H9 (cell line): Measurements from ENCODE around the gene PCNX2. TPM values are rescaled to one million over a fixed set of nuclear protein-coding genes. Genes with fewer than 3 reads are reported as not detected.

Experiments used
- DNase-seq: peaks from one replicate; pipeline ENCODE4 v3.0.0-alpha.2; 2017
- H2AFZ ChIP-seq: one replicate; pipeline ENCODE4 v1.6.1; 2013; ENCODE audit warnings: mild to moderate bottlenecking, low read length, control low read depth, moderate library complexity
- H2AK5ac ChIP-seq: 2 replicates; pipeline ENCODE4 v1.6.1; 2013; ENCODE audit warnings: low read length, control low read depth, mixed read lengths; ENCODE audit not compliant: insufficient read length
- H2BK120ac ChIP-seq: one replicate; pipeline ENCODE4 v1.6.1; 2013; ENCODE audit warnings: low read depth, mild to moderate bottlenecking, low read length, control low read depth, inconsistent platforms; ENCODE audit not compliant: poor library complexity, severe bottlenecking
- H2BK12ac ChIP-seq: 2 replicates; pipeline ENCODE4 v1.6.1; 2013; ENCODE audit warnings: low read length, control low read depth, mixed read lengths, low read depth; ENCODE audit not compliant: insufficient read length
- H2BK15ac ChIP-seq: 2 replicates; pipeline ENCODE4 v1.6.1; 2013; ENCODE audit warnings: low read depth, low read length, control low read depth
- H2BK20ac ChIP-seq: one replicate; pipeline ENCODE4 v1.6.1; 2013; ENCODE audit warnings: low read depth, mild to moderate bottlenecking, low read length, control low read depth, inconsistent platforms; ENCODE audit not compliant: poor library complexity, severe bottlenecking
- H2BK5ac ChIP-seq: 2 replicates; pipeline ENCODE4 v1.6.1; 2013; ENCODE audit warnings: low read length, control low read depth, mixed read lengths; ENCODE audit not compliant: insufficient read length
- H3K14ac ChIP-seq: 2 replicates; pipeline ENCODE4 v1.6.1; 2013; ENCODE audit warnings: low read length, control low read depth; ENCODE audit not compliant: insufficient read depth
- H3K18ac ChIP-seq: 2 replicates; pipeline ENCODE4 v1.6.1; 2013; ENCODE audit warnings: low read depth, mild to moderate bottlenecking, mixed read lengths, low read length, control low read depth; ENCODE audit not compliant: insufficient read length
- H3K23ac ChIP-seq: 2 replicates; pipeline ENCODE4 v1.6.1; 2013; ENCODE audit warnings: low read length, control low read depth, mixed read lengths, low read depth; ENCODE audit not compliant: insufficient read length
- H3K23me2 ChIP-seq: 2 replicates; pipeline ENCODE4 v1.6.1; 2013; ENCODE audit warnings: low read depth, mild to moderate bottlenecking, mixed read lengths, low read length, control low read depth; ENCODE audit not compliant: insufficient read length, poor library complexity, severe bottlenecking
- H3K27ac ChIP-seq: 2 replicates; pipeline ENCODE4 v1.5.1; 2013; ENCODE audit warnings: low read length, control low read depth, mixed read lengths, low read depth; ENCODE audit not compliant: insufficient read length
- H3K27me3 ChIP-seq: 2 replicates; pipeline ENCODE4 v1.6.1; 2013; ENCODE audit warnings: low read length, control low read depth, inconsistent platforms; ENCODE audit not compliant: insufficient read depth
- H3K4ac ChIP-seq: 2 replicates; pipeline ENCODE4 v1.6.1; 2013; ENCODE audit warnings: low read depth, mild to moderate bottlenecking, control low read depth, inconsistent platforms, low read length, moderate library complexity
- H3K4me1 ChIP-seq: 2 replicates; pipeline ENCODE4 v1.6.1; 2013; ENCODE audit warnings: low read length, control low read depth, inconsistent platforms; ENCODE audit not compliant: insufficient read depth
- H3K4me2 ChIP-seq: 2 replicates; pipeline ENCODE4 v1.6.1; 2013; ENCODE audit warnings: low read length, control low read depth, mixed read lengths; ENCODE audit not compliant: insufficient read length, insufficient read depth
- H3K56ac ChIP-seq: 2 replicates; pipeline ENCODE4 v1.6.1; 2013; ENCODE audit warnings: low read depth, mild to moderate bottlenecking, mixed read lengths, low read length, control low read depth; ENCODE audit not compliant: insufficient read length
- H3K79me1 ChIP-seq: 2 replicates; pipeline ENCODE4 v1.6.1; 2013; ENCODE audit warnings: low read depth, mild to moderate bottlenecking, moderate library complexity, low read length, control low read depth, inconsistent platforms; ENCODE audit not compliant: insufficient read depth, poor library complexity, severe bottlenecking
- H3K79me2 ChIP-seq: 2 replicates; pipeline ENCODE4 v1.6.1; 2013; ENCODE audit warnings: low read length, control low read depth, inconsistent platforms; ENCODE audit not compliant: insufficient read depth
- H3K9ac ChIP-seq: 2 replicates; pipeline ENCODE4 v1.6.1; 2013; ENCODE audit warnings: low read length, control low read depth, mixed read lengths; ENCODE audit not compliant: insufficient read length; ENCODE audit errors: extremely low read depth
- H3K9me3 ChIP-seq: one replicate; pipeline ENCODE4 v1.6.1; 2013; ENCODE audit warnings: low read depth, low read length, inconsistent platforms; ENCODE audit not compliant: control insufficient read depth
- H3T11ph ChIP-seq: one replicate; pipeline ENCODE4 v1.6.1; 2013; ENCODE audit warnings: mild to moderate bottlenecking, low read length, control low read depth, inconsistent platforms
- H4K20me1 ChIP-seq: one replicate; pipeline ENCODE4 v1.6.1; 2013; ENCODE audit not compliant: control insufficient read depth, insufficient read length, insufficient read depth
- H4K5ac ChIP-seq: 2 replicates; pipeline ENCODE4 v1.6.1; 2013; ENCODE audit warnings: low read depth, mild to moderate bottlenecking, mixed read lengths, low read length, control low read depth; ENCODE audit not compliant: insufficient read length
- H4K8ac ChIP-seq: replicated peaks from 2 replicates; pipeline ENCODE4 v1.6.1; 2013; ENCODE audit warnings: low read length, control low read depth, mixed read lengths, low read depth; ENCODE audit not compliant: insufficient read length
- H4K91ac ChIP-seq: 2 replicates; pipeline ENCODE4 v1.6.1; 2013; ENCODE audit warnings: low read depth, mild to moderate bottlenecking, moderate library complexity, mixed read lengths, low read length, control low read depth; ENCODE audit not compliant: insufficient read length
- H3K27ac Mint-ChIP-seq, 3 experiments: 2 replicates in 2 of 3; 3 replicates in 1 of 3; pipeline ENCODE4 v1.8.0; 2020 to 2021; ENCODE audit warnings: mixed read lengths in 3 of 3, mild to moderate bottlenecking in 1 of 3, moderate library complexity in 1 of 3
- H3K27me3 Mint-ChIP-seq: 2 replicates; pipeline ENCODE4 v1.8.0; 2021; ENCODE audit warnings: low read depth, mild to moderate bottlenecking, moderate library complexity, mixed read lengths
- H3K36me3 Mint-ChIP-seq, 3 experiments: 2 replicates in 2 of 3; 3 replicates in 1 of 3; pipeline ENCODE4 v1.8.0; 2020 to 2021; ENCODE audit warnings: low read depth in 3 of 3, mixed read lengths in 3 of 3; ENCODE audit not compliant: insufficient read depth in 1 of 3
- H3K4me1 Mint-ChIP-seq, 2 experiments: 2 replicates each; pipeline ENCODE4 v1.8.0; 2020; ENCODE audit warnings: mixed read lengths in 2 of 2
- H3K4me3 Mint-ChIP-seq, 2 experiments: 2 replicates in 1 of 2; 3 replicates in 1 of 2; pipeline ENCODE4 v1.8.0; 2020 to 2021; ENCODE audit warnings: mild to moderate bottlenecking in 2 of 2, mixed read lengths in 2 of 2, moderate library complexity in 1 of 2
- H3K9me3 Mint-ChIP-seq, 2 experiments: 2 replicates in 1 of 2; 3 replicates in 1 of 2; pipeline ENCODE4 v1.8.0; 2020; ENCODE audit warnings: mild to moderate bottlenecking in 2 of 2, mixed read lengths in 2 of 2, moderate library complexity in 1 of 2
- WGBS: extraction: QIAGEN DNeasy Blood & Tissue Kit; methylation state at CpG from one replicate; pipeline ENCODE4 v1.1.7; 2013; ENCODE audit warnings: missing lambda C conversion rate, low lambda C conversion rate, mixed read lengths; ENCODE audit not compliant: insufficient read length; ENCODE audit errors: extremely low coverage; 5-methylcytosine and 5-hydroxymethylcytosine counted together
- total RNA-seq: library from RNA; stranded (reverse); gene quantifications from 2 replicates; pipeline ENCODE4 v1.2.1, GENCODE V29; 2021
- TF ChIP-seq, protein P1 (sequence below): fragments of 200-600 bp; sonication (generic); conservative IDR thresholded peaks from 3 replicates; pipeline ENCODE4 v1.8.0; 2021; ENCODE audit warnings: antibody characterized with exemption, mild to moderate bottlenecking

The PCNX2 gene
- total RNA-seq, 1 experiment from 2014 or later = 45.1 TPM

DNA sequence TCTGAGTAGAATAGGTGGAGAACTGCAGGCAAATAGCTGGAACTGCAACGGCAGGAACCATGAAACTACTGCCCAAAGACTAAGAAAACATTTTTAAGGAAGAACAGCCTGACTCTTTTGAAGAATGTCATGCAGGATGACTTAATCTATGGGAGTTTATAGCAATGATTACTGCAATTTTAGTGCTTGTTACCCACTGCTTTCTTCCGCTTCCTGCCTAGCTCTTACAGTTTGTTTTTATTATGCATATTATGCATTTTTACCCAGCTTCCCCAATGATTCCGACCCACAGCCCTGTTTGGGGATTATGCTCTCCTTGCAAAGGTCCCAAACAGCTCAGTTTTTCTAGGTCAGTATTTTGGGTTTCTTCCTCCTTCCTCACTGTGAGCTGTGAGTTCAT is 71.2 kb downstream of the PCNX2 start:
- Histone ChIP-seq H3K23ac (no peak overlapping the region), H3T11ph (no peak overlapping the region), H3K23me2 (no peaks in the 10 kb centered on the region), H3K56ac (no peak overlapping the region), H3K9ac (no peak overlapping the region), H2BK5ac (no peak overlapping the region), H3K9me3 (peaks cover 4% of the 10 kb centered on the region), H3K27me3 (no peaks in the 10 kb centered on the region), H2BK20ac (no peak overlapping the region), H3K14ac (no peak overlapping the region), H4K8ac (no peak overlapping the region), H2BK15ac (no peak overlapping the region), H2BK12ac (no peak overlapping the region), H4K20me1 (no peaks in the 10 kb centered on the region), H2AFZ (no peak overlapping the region), H3K4me1 (no peaks in the 10 kb centered on the region), H4K91ac (no peak overlapping the region), H4K5ac (no peak overlapping the region), H3K4me2 (no peak overlapping the region), H3K79me1 (no peaks in the 10 kb centered on the region), H2BK120ac (no peak overlapping the region), H3K27ac (no peak overlapping the region), H3K4ac (no peak overlapping the region), H3K18ac (no peak overlapping the region), H2AK5ac (no peak overlapping the region), H3K79me2 (no peaks in the 10 kb centered on the region)
- DNase-seq = no peak
- peaks cover 8 to 40% (median 23%) of the 10 kb centered on the region in 3 experiments for H3K36me3 Mint-ChIP-seq
- H3K4me3 Mint-ChIP-seq = no peak overlapping the region
- H3K4me1 Mint-ChIP-seq = peaks cover 5 to 12% of the 10 kb centered on the region in 2 experiments
- WGBS = no CpG with 5 or more reads among the region's 3 CpGs
- TF ChIP-seq, protein P1, sequence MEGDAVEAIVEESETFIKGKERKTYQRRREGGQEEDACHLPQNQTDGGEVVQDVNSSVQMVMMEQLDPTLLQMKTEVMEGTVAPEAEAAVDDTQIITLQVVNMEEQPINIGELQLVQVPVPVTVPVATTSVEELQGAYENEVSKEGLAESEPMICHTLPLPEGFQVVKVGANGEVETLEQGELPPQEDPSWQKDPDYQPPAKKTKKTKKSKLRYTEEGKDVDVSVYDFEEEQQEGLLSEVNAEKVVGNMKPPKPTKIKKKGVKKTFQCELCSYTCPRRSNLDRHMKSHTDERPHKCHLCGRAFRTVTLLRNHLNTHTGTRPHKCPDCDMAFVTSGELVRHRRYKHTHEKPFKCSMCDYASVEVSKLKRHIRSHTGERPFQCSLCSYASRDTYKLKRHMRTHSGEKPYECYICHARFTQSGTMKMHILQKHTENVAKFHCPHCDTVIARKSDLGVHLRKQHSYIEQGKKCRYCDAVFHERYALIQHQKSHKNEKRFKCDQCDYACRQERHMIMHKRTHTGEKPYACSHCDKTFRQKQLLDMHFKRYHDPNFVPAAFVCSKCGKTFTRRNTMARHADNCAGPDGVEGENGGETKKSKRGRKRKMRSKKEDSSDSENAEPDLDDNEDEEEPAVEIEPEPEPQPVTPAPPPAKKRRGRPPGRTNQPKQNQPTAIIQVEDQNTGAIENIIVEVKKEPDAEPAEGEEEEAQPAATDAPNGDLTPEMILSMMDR = no peak
- no peak overlapping the region for H3K27ac Mint-ChIP-seq
- peaks cover 0 to 5% of the 10 kb centered on the region in 2 experiments; a peak in 1 of 5 replicates for H3K9me3 Mint-ChIP-seq
- H3K27me3 Mint-ChIP-seq = no peaks in the 10 kb centered on the region
